Measurements from ENCODE around the gene WDR1.

Gene WDR1

GRCh38 chr4:10084651-10085358, 31.8 kb downstream of the WDR1 start:
- no peak for DNase-seq

- DNase-seq = no peak
Observed at GRCh38 chr4:10083861-10084641, 32.5 kb downstream of the WDR1 start.

- DNase-seq = no peak
Observed at GRCh38 chr4:10083331-10083771, 33.2 kb downstream of the WDR1 start.

- DNase-seq = no peak
Observed at GRCh38 chr4:10082459-10083272, 33.9 kb downstream of the WDR1 start.

GRCh38 chr4:10082047-10082446, 34.6 kb downstream of the WDR1 start:
- DNase-seq = no peak

- no peak for DNase-seq
Observed at GRCh38 chr4:10081218-10081606, 35.4 kb downstream of the WDR1 start.

GRCh38 chr4:10080589-10081217, 35.9 kb downstream of the WDR1 start:
- no peak for DNase-seq

GRCh38 chr4:10079912-10080588, 36.5 kb downstream of the WDR1 start:
- no peak for DNase-seq

- no peak for DNase-seq
Observed at GRCh38 chr4:10079256-10079655, 37.3 kb downstream of the WDR1 start.

- no peak for DNase-seq
Observed at GRCh38 chr4:10078481-10079233, 37.9 kb downstream of the WDR1 start.

GRCh38 chr4:10077483-10078335, 38.9 kb downstream of the WDR1 start:
- DNase-seq = no peak

- DNase-seq = no peak
Observed at GRCh38 chr4:10077076-10077475, 39.5 kb downstream of the WDR1 start.

GRCh38 chr4:10075953-10076391, 40.6 kb downstream of the WDR1 start:
- DNase-seq = no peak

- DNase-seq = no peak
Observed at GRCh38 chr4:10075158-10075863, 41.3 kb downstream of the WDR1 start.

- peak; percentile 62 for DNase-seq
Observed at GRCh38 chr4:10074767-10075105, 41.9 kb downstream of the WDR1 start.

GRCh38 chr4:10074076-10074766, 42.4 kb downstream of the WDR1 start:
- no peak for DNase-seq

GRCh38 chr4:10072420-10073017, 44.1 kb downstream of the WDR1 start:
- no peak for DNase-seq

- DNase-seq = no peak
Observed at GRCh38 chr4:10069075-10069642, 47.4 kb downstream of the WDR1 start.

Data from fibroblast of skin of scalp (primary cell).